Activated CD8-positive, alpha-beta T cell treated with anti-CD3 and anti-CD28 coated beads for 36 hours (primary cell): Measurements from ENCODE around the gene SLC22A23. TPM values are rescaled to one million over a fixed set of nuclear protein-coding genes. Genes with fewer than 3 reads are reported as not detected.

Source experiments
- ATAC-seq: fragments of 200-7000 bp; cut with Tn5 transposase; one replicate; pipeline ENCODE4 v1.10.0; 2021; ENCODE audit warnings: mild to moderate bottlenecking, moderate library complexity
- CTCF ChIA-PET: fragments of 350-600 bp; sonication (Branson Sonifier 250); formaldehyde crosslinking; loops from one replicate; lab custom pipeline; 2021; ENCODE audit warnings: antibody characterized with exemption; lab: Charles Lee
- POLR2A ChIA-PET: fragments of 350-600 bp; sonication (Branson Sonifier 250); formaldehyde crosslinking; loops from one replicate; lab custom pipeline; 2021; ENCODE audit warnings: antibody characterized with exemption; lab: Charles Lee
- DNase-seq: peaks from one replicate; pipeline ENCODE4 v3.0.0-alpha.2; 2020
- H3K27ac Mint-ChIP-seq: one replicate; pipeline ENCODE4 v1.8.0; 2021; ENCODE audit warnings: mild to moderate bottlenecking, mixed read lengths
- H3K27me3 Mint-ChIP-seq: one replicate; pipeline ENCODE4 v1.8.0; 2021; ENCODE audit warnings: mixed read lengths
- H3K36me3 Mint-ChIP-seq: one replicate; pipeline ENCODE4 v1.8.0; 2021; ENCODE audit warnings: low read depth, mixed read lengths
- H3K4me1 Mint-ChIP-seq: one replicate; pipeline ENCODE4 v1.8.0; 2021; ENCODE audit warnings: low read depth, mixed read lengths
- H3K4me3 Mint-ChIP-seq: one replicate; pipeline ENCODE4 v1.8.0; 2021; ENCODE audit warnings: mild to moderate bottlenecking, moderate library complexity, mixed read lengths
- H3K9me3 Mint-ChIP-seq: one replicate; pipeline ENCODE4 v1.8.0; 2021; ENCODE audit warnings: mixed read lengths
- intact Hi-C: fragments of 100-400 bp; cut with micrococcal nuclease; formaldehyde crosslinking; loops from one replicate; pipeline ENCODE4 v1.10.0; 2022
- total RNA-seq, 2 experiments: library from RNA; stranded (reverse); gene quantifications; one replicate each; pipeline ENCODE4 v1.2.3, GENCODE V29; 2021
- TF ChIP-seq, protein P1 (sequence below): fragments of 200-600 bp; IDR thresholded peaks from one replicate; pipeline ENCODE4 v1.8.0; 2022; ENCODE audit warnings: antibody characterized with exemption, mild to moderate bottlenecking

Gene SLC22A23
- total RNA-seq, 2 experiments from 2014 or later = 0.16 to 0.34 TPM

GRCh38 chr6:3346476-3346875 is 110.4 kb downstream of the SLC22A23 start:
- Mint-ChIP-seq H3K27ac (no peak overlapping the region), H3K4me3 (no peak overlapping the region), H3K9me3 (no peaks in the 10 kb centered on the region), H3K4me1 (peaks cover 3% of the 10 kb centered on the region), H3K27me3 (no peaks in the 10 kb centered on the region), H3K36me3 (no peaks in the 10 kb centered on the region)
- TF ChIP-seq, protein P1, sequence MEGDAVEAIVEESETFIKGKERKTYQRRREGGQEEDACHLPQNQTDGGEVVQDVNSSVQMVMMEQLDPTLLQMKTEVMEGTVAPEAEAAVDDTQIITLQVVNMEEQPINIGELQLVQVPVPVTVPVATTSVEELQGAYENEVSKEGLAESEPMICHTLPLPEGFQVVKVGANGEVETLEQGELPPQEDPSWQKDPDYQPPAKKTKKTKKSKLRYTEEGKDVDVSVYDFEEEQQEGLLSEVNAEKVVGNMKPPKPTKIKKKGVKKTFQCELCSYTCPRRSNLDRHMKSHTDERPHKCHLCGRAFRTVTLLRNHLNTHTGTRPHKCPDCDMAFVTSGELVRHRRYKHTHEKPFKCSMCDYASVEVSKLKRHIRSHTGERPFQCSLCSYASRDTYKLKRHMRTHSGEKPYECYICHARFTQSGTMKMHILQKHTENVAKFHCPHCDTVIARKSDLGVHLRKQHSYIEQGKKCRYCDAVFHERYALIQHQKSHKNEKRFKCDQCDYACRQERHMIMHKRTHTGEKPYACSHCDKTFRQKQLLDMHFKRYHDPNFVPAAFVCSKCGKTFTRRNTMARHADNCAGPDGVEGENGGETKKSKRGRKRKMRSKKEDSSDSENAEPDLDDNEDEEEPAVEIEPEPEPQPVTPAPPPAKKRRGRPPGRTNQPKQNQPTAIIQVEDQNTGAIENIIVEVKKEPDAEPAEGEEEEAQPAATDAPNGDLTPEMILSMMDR = no peak
- intact Hi-C loops = no loop called here
- ChIA-PET POLR2A (interaction anchor here (0.6 to 1.1 kb wide), 2 partner anchors 9 to 37 kb away, joined by 3 read pairs; no protein-coding TSS in a partner anchor), CTCF (no interaction called here)
- DNase-seq (no peak), ATAC-seq (no peak)

DNA sequence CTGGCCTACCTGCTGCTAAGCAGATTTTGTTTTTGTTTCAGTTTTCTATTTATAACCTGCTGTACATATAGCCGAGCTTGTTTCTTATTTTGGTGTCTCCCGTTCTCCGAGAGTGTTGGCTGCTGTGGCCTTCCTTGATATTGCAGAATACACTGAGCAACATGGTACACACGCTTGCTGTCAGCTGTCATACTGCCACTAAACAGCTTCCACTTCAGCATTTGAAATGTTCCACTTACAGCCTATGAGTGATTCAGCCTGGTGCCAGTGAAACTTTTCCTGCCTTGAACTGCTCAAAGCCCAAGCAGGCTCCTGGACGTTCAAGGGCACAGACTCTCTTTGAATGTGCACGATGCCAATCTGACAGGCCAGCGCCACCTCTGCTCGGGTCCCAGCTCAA is 111.0 kb downstream of the SLC22A23 start:
- CTCF ChIA-PET = interaction anchor here (0.6 kb wide), 1 partner anchor 632 kb away, joined by 3 read pairs; no protein-coding TSS in a partner anchor
- ATAC-seq = no peak
- no peaks in the 10 kb centered on the region for H3K9me3 Mint-ChIP-seq
- H3K27me3 Mint-ChIP-seq = no peaks in the 10 kb centered on the region
- intact Hi-C loops = no loop called here
- H3K4me3 Mint-ChIP-seq = no peak overlapping the region
- TF ChIP-seq, protein P1 = no peak
- POLR2A ChIA-PET = interaction anchor here (0.6 kb wide), 1 partner anchor 36 kb away, joined by 3 read pairs; no protein-coding TSS in a partner anchor
- no peak for DNase-seq
- peaks cover 3% of the 10 kb centered on the region for H3K4me1 Mint-ChIP-seq
- no peak overlapping the region for H3K27ac Mint-ChIP-seq
- no peaks in the 10 kb centered on the region for H3K36me3 Mint-ChIP-seq

GRCh38 chr6:3343089-3343883 is 113.6 kb downstream of the SLC22A23 start:
- TF ChIP-seq, protein P1 = no peak
- Mint-ChIP-seq H3K4me3 (no peak overlapping the region), H3K27ac (no peak overlapping the region), H3K9me3 (no peaks in the 10 kb centered on the region), H3K36me3 (no peaks in the 10 kb centered on the region), H3K27me3 (no peaks in the 10 kb centered on the region), H3K4me1 (peaks cover 4% of the 10 kb centered on the region)
- DNase-seq (no peak), ATAC-seq (no peak)
- ChIA-PET CTCF (interaction anchor here (1.3 kb wide), 1 partner anchor 64 kb away, joined by 3 read pairs; no protein-coding TSS in a partner anchor), POLR2A (no interaction called here)
- intact Hi-C loops = no loop called here

GRCh38 chr6:3341467-3341866 is 115.4 kb downstream of the SLC22A23 start:
- intact Hi-C loops = no loop called here
- no peak for ATAC-seq
- no peak overlapping the region for H3K27ac Mint-ChIP-seq
- no peaks in the 10 kb centered on the region for H3K27me3 Mint-ChIP-seq
- DNase-seq = no peak
- H3K9me3 Mint-ChIP-seq = no peaks in the 10 kb centered on the region
- H3K4me1 Mint-ChIP-seq = peaks cover 14% of the 10 kb centered on the region
- H3K4me3 Mint-ChIP-seq = no peak overlapping the region
- CTCF ChIA-PET = no interaction called here
- H3K36me3 Mint-ChIP-seq = no peaks in the 10 kb centered on the region
- POLR2A ChIA-PET = no interaction called here
- TF ChIP-seq, protein P1 = no peak

- TF ChIP-seq, protein P1 = no peak
- Mint-ChIP-seq H3K27me3 (peaks cover 2% of the 10 kb centered on the region), H3K4me3 (no peak overlapping the region), H3K27ac (no peak overlapping the region), H3K4me1 (peaks cover 14% of the 10 kb centered on the region), H3K9me3 (no peaks in the 10 kb centered on the region), H3K36me3 (no peaks in the 10 kb centered on the region)
- CTCF ChIA-PET = no interaction called here
- no peak for DNase-seq
- POLR2A ChIA-PET = no interaction called here
- ATAC-seq = no peak
- intact Hi-C loops = no loop called here
Measured at GRCh38 chr6:3340894-3341293, 116.0 kb downstream of the SLC22A23 start.
